ENCODE measurements around the gene FBXL14.

- no peak for TF ChIP-seq POLR2A (IDR thresholded peaks at IDR 0.05; ENCODE audit: low read depth, low read length)
- no peak for TF ChIP-seq POU2F2 (IDR thresholded peaks at IDR 0.05; ENCODE audit: low read depth, low read length)
- TF ChIP-seq TAF1 (IDR thresholded peaks at IDR 0.05; ENCODE audit: low read depth, low read length): no peak
- TF ChIP-seq SPI1 (IDR thresholded peaks at IDR 0.05; ENCODE audit: low read depth, low read length): peak; percentile 7; the same call in 1 of the 2 replicates
Observed at GRCh38 chr12:1608713-1609119, 14.3 kb upstream of the FBXL14 start.

Data from GM12891 (cell line).